ENCODE data around the gene MRPL49. TPM values are rescaled to one million over a fixed set of nuclear protein-coding genes. Genes with fewer than 3 reads are reported as not detected.
"Not testable (repeated sequence)": the region's sequence is repeated elsewhere in the genome, so short reads cannot be mapped to it uniquely, and the experiment has no call there.

MRPL49 gene
- total and polyA plus RNA-seq, 2 experiments from 2014 or later, result 27.7 to 61.9 TPM

GRCh38 chr11:65118891-65119669 lies 3.0 kb upstream of the MRPL49 start:
- Histone ChIP-seq H3K36me3 (ENCODE audit: insufficient read depth) (peaks cover 18% of the 10 kb centered on the region), H3K79me2 (replicated peaks; ENCODE audit: insufficient read depth) (peaks cover 46% of the 10 kb centered on the region), H3K27ac (ENCODE audit: low read depth) (peak overlapping the region; percentile 56; the same call in 1 of the 2 replicates), H3F3A (replicated peaks; ENCODE audit: low read depth) (peaks cover 38% of the 10 kb centered on the region), H4K20me1 (replicated peaks; ENCODE audit: insufficient read depth) (peaks cover 13% of the 10 kb centered on the region), H3K4me1 (ENCODE audit: insufficient read depth) (peaks cover 11% of the 10 kb centered on the region)
- Mint-ChIP-seq H3K4me1 (peaks cover 21% of the 10 kb centered on the region), H3K4me3 (peak overlapping the region; percentile 100), H3K36me3 (ENCODE audit: low read depth) (peaks cover 62% of the 10 kb centered on the region), H3K27me3 (ENCODE audit: insufficient read depth, low read depth, poor library complexity) (peaks cover 38% of the 10 kb centered on the region), H3K27ac (peak overlapping the region; percentile 77; the same call in 1 of the 2 replicates)
- not testable (repeated sequence) for H3K4me2 ChIP-seq; H2AFZ ChIP-seq; ATAC-seq; H3K9me2 ChIP-seq (ENCODE audit: insufficient read depth); H3K9me3 Mint-ChIP-seq; DNase-seq (ENCODE audit: low spot score); H3K27me3 ChIP-seq (ENCODE audit: insufficient read depth); H3K4me3 ChIP-seq

GRCh38 chr11:65119670-65119995 lies 2.5 kb upstream of the MRPL49 start:
- peaks cover 14% of the 10 kb centered on the region for H4K20me1 ChIP-seq (replicated peaks; ENCODE audit: insufficient read depth)
- Mint-ChIP-seq H3K27ac (no peak overlapping the region), H3K27me3 (ENCODE audit: insufficient read depth, low read depth, poor library complexity) (peaks cover 38% of the 10 kb centered on the region), H3K9me3 (no peaks in the 10 kb centered on the region; the same call in 2 of the 3 replicates), H3K4me3 (peak overlapping the region; percentile 100), H3K4me1 (peaks cover 20% of the 10 kb centered on the region), H3K36me3 (ENCODE audit: low read depth) (peaks cover 68% of the 10 kb centered on the region)
- peaks cover 18% of the 10 kb centered on the region for H3K36me3 ChIP-seq (ENCODE audit: insufficient read depth)
- H3K4me3 ChIP-seq, result no peak overlapping the region
- no peaks in the 10 kb centered on the region for H3K9me2 ChIP-seq (ENCODE audit: insufficient read depth)
- DNase-seq (ENCODE audit: low spot score), result no peak
- H3K27ac ChIP-seq (ENCODE audit: low read depth), result 0 out of 2 replicates have a peak overlapping the region, but pooled peaks have one; percentile 56
- H3F3A ChIP-seq (replicated peaks; ENCODE audit: low read depth), result peaks cover 38% of the 10 kb centered on the region
- peaks cover 11% of the 10 kb centered on the region for H3K4me1 ChIP-seq (ENCODE audit: insufficient read depth)
- H3K79me2 ChIP-seq (replicated peaks; ENCODE audit: insufficient read depth), result peaks cover 50% of the 10 kb centered on the region
- ATAC-seq, result no peak
- H3K27me3 ChIP-seq (ENCODE audit: insufficient read depth), result no peaks in the 10 kb centered on the region
- no peak overlapping the region for H2AFZ ChIP-seq
- no peak overlapping the region for H3K4me2 ChIP-seq
- TF ChIP-seq REST (IDR thresholded peaks at IDR 0.05; ENCODE audit: unreplicated experiment), result no peak
- no peak for TF ChIP-seq JUNB (IDR thresholded peaks at IDR 0.05; ENCODE audit: unreplicated experiment)
- no peak for TF ChIP-seq CTCF (conservative IDR thresholded peaks at IDR 0.05; ENCODE audit: low read depth in 2 of 2)
- no peak for TF ChIP-seq ZNF114 (CRISPR knock-in tag; IDR thresholded peaks at IDR 0.05)
- TF ChIP-seq ETS1 (IDR thresholded peaks at IDR 0.05), result no peak
- no peak for TF ChIP-seq POLR2AphosphoS5 (IDR thresholded peaks at IDR 0.05; ENCODE audit: low read depth)
- no peak for TF ChIP-seq STAT1 (IDR thresholded peaks at IDR 0.05; ENCODE audit: unreplicated experiment)
- TF ChIP-seq CREB1 (CRISPR knock-in tag; IDR thresholded peaks at IDR 0.05; ENCODE audit: low read depth), result no peak
- TF ChIP-seq EZH2phosphoT487 (IDR thresholded peaks at IDR 0.05; ENCODE audit: unreplicated experiment), result no peak
- no peak for TF ChIP-seq EZH2 (IDR thresholded peaks at IDR 0.05; ENCODE audit: low read depth, unreplicated experiment)
- no peak for TF ChIP-seq NANOG (IDR thresholded peaks at IDR 0.05; ENCODE audit: borderline replicate concordance)
